ENCODE measurements around the gene VIPR2.

DNA sequence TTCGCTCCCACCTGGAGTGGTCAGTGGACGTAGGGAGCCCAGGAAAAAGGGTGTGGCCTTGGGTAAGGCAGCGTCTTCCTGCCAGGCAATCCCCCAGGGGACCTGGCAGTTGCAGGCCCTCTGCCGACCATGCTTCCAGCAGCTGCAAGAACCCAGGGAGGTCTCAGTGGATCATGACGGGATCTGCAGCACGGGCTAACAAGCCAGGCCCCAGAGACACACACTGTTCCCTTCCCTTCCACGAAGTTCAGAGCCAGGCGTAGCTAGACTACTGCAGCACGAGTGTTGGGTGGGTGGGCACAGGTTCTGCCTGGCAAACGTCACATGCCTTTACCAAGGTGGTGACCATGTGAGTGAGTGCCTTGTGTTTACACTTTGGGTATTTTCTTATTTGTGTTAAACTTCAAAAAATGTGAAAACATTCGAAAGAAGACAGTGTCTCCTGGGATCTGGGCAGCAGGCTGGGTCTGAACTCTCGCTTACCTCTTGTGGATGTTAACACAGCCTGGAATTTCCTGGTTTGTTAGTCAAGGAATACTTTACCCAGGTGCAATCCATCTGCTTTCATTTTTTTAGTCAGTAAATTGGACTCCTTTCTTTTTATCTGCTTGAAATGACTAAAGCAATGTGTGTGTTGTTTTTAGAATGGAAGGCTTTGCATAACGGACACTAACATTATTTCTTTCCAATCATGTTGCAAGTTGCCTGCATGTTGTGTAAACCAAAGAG, 48.2 kb upstream of the VIPR2 start:
- TF ChIP-seq, protein P1, sequence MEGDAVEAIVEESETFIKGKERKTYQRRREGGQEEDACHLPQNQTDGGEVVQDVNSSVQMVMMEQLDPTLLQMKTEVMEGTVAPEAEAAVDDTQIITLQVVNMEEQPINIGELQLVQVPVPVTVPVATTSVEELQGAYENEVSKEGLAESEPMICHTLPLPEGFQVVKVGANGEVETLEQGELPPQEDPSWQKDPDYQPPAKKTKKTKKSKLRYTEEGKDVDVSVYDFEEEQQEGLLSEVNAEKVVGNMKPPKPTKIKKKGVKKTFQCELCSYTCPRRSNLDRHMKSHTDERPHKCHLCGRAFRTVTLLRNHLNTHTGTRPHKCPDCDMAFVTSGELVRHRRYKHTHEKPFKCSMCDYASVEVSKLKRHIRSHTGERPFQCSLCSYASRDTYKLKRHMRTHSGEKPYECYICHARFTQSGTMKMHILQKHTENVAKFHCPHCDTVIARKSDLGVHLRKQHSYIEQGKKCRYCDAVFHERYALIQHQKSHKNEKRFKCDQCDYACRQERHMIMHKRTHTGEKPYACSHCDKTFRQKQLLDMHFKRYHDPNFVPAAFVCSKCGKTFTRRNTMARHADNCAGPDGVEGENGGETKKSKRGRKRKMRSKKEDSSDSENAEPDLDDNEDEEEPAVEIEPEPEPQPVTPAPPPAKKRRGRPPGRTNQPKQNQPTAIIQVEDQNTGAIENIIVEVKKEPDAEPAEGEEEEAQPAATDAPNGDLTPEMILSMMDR (IDR thresholded peaks at IDR 0.05): no peak
- TF ChIP-seq EP300 (IDR thresholded peaks at IDR 0.05): no peak

Measured in suprapubic skin (tissue), 3 donors.